Esophagus squamous epithelium (tissue), 4 donors: ENCODE results near the gene SH3D21.

ENCODE experiments used
- POLR2A ChIP-seq, 4 donors: fragments of 450-650 bp; IDR thresholded peaks; one replicate each; pipeline ENCODE4 v1.6.1; 2017; ENCODE audit warnings: antibody characterized with exemption in 4 of 4, mild to moderate bottlenecking in 4 of 4, moderate library complexity in 3 of 4
- TF ChIP-seq, protein P1 (sequence below), 6 experiments: fragments of 450-650 bp in 4 of 6; fragments of 200-600 bp in 2 of 6; sonication (generic) in 2 of 6; IDR thresholded peaks; one replicate each; pipeline ENCODE4 v1.5.1; 2016 to 2019; ENCODE audit warnings: antibody characterized with exemption in 6 of 6, mild to moderate bottlenecking in 4 of 6, moderate library complexity in 4 of 6

DNA sequence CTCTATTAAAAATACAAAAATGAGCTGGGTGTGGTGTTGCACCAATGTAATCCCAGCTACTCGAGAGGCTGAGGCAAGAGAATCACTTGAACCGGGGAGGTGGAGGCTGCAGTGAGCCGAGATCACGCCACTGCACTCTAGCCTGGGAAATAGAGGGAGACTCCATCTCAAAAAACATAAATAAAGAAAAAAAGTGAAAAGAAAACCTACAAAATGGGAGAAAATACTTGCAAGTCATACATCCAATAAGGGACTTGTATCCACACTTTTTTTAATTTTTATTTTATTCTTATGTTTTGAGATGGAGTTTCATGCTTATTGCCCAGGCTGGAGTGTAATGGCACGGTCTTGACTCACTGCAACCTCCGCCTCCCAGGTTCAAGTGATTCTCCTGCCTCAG is 29.5 kb upstream of the SH3D21 start:
- TF ChIP-seq, protein P1, sequence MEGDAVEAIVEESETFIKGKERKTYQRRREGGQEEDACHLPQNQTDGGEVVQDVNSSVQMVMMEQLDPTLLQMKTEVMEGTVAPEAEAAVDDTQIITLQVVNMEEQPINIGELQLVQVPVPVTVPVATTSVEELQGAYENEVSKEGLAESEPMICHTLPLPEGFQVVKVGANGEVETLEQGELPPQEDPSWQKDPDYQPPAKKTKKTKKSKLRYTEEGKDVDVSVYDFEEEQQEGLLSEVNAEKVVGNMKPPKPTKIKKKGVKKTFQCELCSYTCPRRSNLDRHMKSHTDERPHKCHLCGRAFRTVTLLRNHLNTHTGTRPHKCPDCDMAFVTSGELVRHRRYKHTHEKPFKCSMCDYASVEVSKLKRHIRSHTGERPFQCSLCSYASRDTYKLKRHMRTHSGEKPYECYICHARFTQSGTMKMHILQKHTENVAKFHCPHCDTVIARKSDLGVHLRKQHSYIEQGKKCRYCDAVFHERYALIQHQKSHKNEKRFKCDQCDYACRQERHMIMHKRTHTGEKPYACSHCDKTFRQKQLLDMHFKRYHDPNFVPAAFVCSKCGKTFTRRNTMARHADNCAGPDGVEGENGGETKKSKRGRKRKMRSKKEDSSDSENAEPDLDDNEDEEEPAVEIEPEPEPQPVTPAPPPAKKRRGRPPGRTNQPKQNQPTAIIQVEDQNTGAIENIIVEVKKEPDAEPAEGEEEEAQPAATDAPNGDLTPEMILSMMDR (IDR thresholded peaks at IDR 0.05), result no peak
- no peak for TF ChIP-seq POLR2A (IDR thresholded peaks at IDR 0.05)
